HuH-7 (cell line): ENCODE measurements around the gene SUN2.
A peak's percentile ranks its signal among the peaks of the same experiment; 100 is the strongest.

ENCODE experiments used
- DNase-seq: peaks from one replicate; pipeline ENCODE4 v3.0.0; 2011; ENCODE audit warnings: low spot score

SUN2 gene

GRCh38 chr22:38696606-38697424 lies 59.0 kb downstream of the SUN2 start:
- DNase-seq = no peak

GRCh38 chr22:38694940-38695339 lies 60.9 kb downstream of the SUN2 start:
- DNase-seq = no peak

- peak; percentile 87 for DNase-seq
These were observed 61.7 kb downstream of the SUN2 start for GRCh38 chr22:38694049-38694448.

- DNase-seq = no peak
These were observed 66.1 kb downstream of the SUN2 start for GRCh38 chr22:38689651-38690050.

GRCh38 chr22:38685761-38686160 lies 70.0 kb downstream of the SUN2 start:
- no peak for DNase-seq

- DNase-seq = no peak
These were observed 70.9 kb downstream of the SUN2 start for GRCh38 chr22:38684895-38685294.
